ENCODE results near the gene YKT6. TPM values are rescaled to one million over a fixed set of nuclear protein-coding genes. Genes with fewer than 3 reads are reported as not detected.
"Not testable (repeated sequence)": the region's sequence is repeated elsewhere in the genome, so short reads cannot be mapped to it uniquely, and the experiment has no call there.

Gene YKT6
- total RNA-seq, 1 donor from 2014 or later: 82.8 TPM

- intact Hi-C loops (cut with micrococcal nuclease): no loop called here
Observed at GRCh38 chr7:44172352-44172751, 28.4 kb upstream of the YKT6 start.

GRCh38 chr7:44172803-44173424 is 27.9 kb upstream of the YKT6 start:
- intact Hi-C loops (cut with micrococcal nuclease): no loop called here

GRCh38 chr7:44173911-44174693 is 26.7 kb upstream of the YKT6 start:
- intact Hi-C loops (cut with micrococcal nuclease): no loop called here

- intact Hi-C loops (cut with micrococcal nuclease): not testable (repeated sequence)
Observed at GRCh38 chr7:44174694-44174948, 26.2 kb upstream of the YKT6 start.

- intact Hi-C loops (cut with micrococcal nuclease): no loop called here
Observed at GRCh38 chr7:44175730-44176129, 25.0 kb upstream of the YKT6 start.

- intact Hi-C loops (cut with micrococcal nuclease): no loop called here
Observed at GRCh38 chr7:44176486-44176885, 24.3 kb upstream of the YKT6 start.

- intact Hi-C loops (cut with micrococcal nuclease): no loop called here
Observed at GRCh38 chr7:44177570-44178131, 23.1 kb upstream of the YKT6 start.

GRCh38 chr7:44180631-44181030 is 20.1 kb upstream of the YKT6 start:
- intact Hi-C loops (cut with micrococcal nuclease): no loop called here

GRCh38 chr7:44182827-44183226 is 18.0 kb upstream of the YKT6 start:
- intact Hi-C loops (cut with micrococcal nuclease): no loop called here

- intact Hi-C loops (cut with micrococcal nuclease): no loop called here
Observed at GRCh38 chr7:44183386-44183785, 17.4 kb upstream of the YKT6 start.

GRCh38 chr7:44184206-44184872 is 16.4 kb upstream of the YKT6 start:
- intact Hi-C loops (cut with micrococcal nuclease): no loop called here

- intact Hi-C loops (cut with micrococcal nuclease): no loop called here
Observed at GRCh38 chr7:44184873-44185446, 15.8 kb upstream of the YKT6 start.

- intact Hi-C loops (cut with micrococcal nuclease): no loop called here
Observed at GRCh38 chr7:44185729-44186128, 15.0 kb upstream of the YKT6 start.

- intact Hi-C loops (cut with micrococcal nuclease): no loop called here
Observed at GRCh38 chr7:44186736-44187135, 14.0 kb upstream of the YKT6 start.

- intact Hi-C loops (cut with micrococcal nuclease): no loop called here
Observed at GRCh38 chr7:44187636-44188416, 13.0 kb upstream of the YKT6 start.

- intact Hi-C loops (cut with micrococcal nuclease): no loop called here
Observed at GRCh38 chr7:44188480-44189225, 12.1 kb upstream of the YKT6 start.

GRCh38 chr7:44189286-44189992 is 11.3 kb upstream of the YKT6 start, which contains the start of gene GCK:
Gene GCK (minus strand): TSS chr7:44189439. CDS start chr7:44188953, 486 bp downstream.
- intact Hi-C loops (cut with micrococcal nuclease): no loop called here

GRCh38 chr7:44189993-44190872 is 10.5 kb upstream of the YKT6 start:
- intact Hi-C loops (cut with micrococcal nuclease): no loop called here

GRCh38 chr7:44191171-44191570 is 9.6 kb upstream of the YKT6 start:
- intact Hi-C loops (cut with micrococcal nuclease): no loop called here

All from T-helper 1 cell treated with Interleukin-12 subunit alpha and Interleukin-12 subunit beta and Interleukin-4 antibody, amounts not matched to agents 30 ng/mL and 1 ng/mL, for 36 hours (primary cell).